Endothelial cell of umbilical vein (primary cell): Measurements from ENCODE around the gene KIR3DL2. TPM values are rescaled to one million over a fixed set of nuclear protein-coding genes. Genes with fewer than 3 reads are reported as not detected.
"Not testable (repeated sequence)": the region's sequence is repeated elsewhere in the genome, so short reads cannot be mapped to it uniquely, and the experiment has no call there.

Source experiments
- BruUV-seq: library from RNA; stranded (reverse); fragments of 400-500 nt; replicated peaks from 2 replicates; lab custom pipeline; 2021; lab: Mats Ljungman, UMichigan
- CTCF ChIA-PET: fragments of 300-600, 350-600 bp; sonication (Branson Sonifier 250); formaldehyde crosslinking; loops from one replicate; lab custom pipeline; 2021; ENCODE audit warnings: antibody characterized with exemption, inconsistent platforms; lab: Charles Lee
- POLR2A ChIA-PET: fragments of 300-600, 350-600 bp; sonication (Branson Sonifier 250); formaldehyde crosslinking; loops from one replicate; lab custom pipeline; 2021; ENCODE audit warnings: antibody characterized with exemption, inconsistent platforms; lab: Charles Lee
- DNase-seq: peaks from one replicate; pipeline ENCODE4 v3.0.0-alpha.2; 2011; ENCODE audit warnings: low read depth, low spot score
- FAIRE-seq: peaks from 2 replicates; lab custom pipeline; 2011; peaks lifted over from hg19 to GRCh38; lab: Jason Lieb, UNC
- H2AFZ ChIP-seq: 2 replicates; pipeline ENCODE4 v1.6.0; 2012; ENCODE audit warnings: low read depth, low read length, control low read depth, inconsistent platforms
- H3K27ac ChIP-seq: 2 replicates; pipeline ENCODE4 v1.5.1; 2011; ENCODE audit warnings: low read depth, mild to moderate bottlenecking, control low read depth, low read length, moderate library complexity; ENCODE audit not compliant: insufficient read depth
- H3K27me3 ChIP-seq, 2 experiments: 2 replicates each; pipeline versions ENCODE4 v1.6.0 to v1.6.1; 2011; ENCODE audit warnings: low read length in 2 of 2, mixed read lengths in 1 of 2; ENCODE audit not compliant: control insufficient read depth in 2 of 2, insufficient read depth in 2 of 2
- H3K36me3 ChIP-seq, 2 experiments: 2 replicates in 1 of 2; 3 replicates in 1 of 2; pipeline ENCODE4 v1.5.1; 2011; ENCODE audit warnings: low read length in 2 of 2, mild to moderate bottlenecking in 1 of 2, moderate library complexity in 1 of 2; ENCODE audit not compliant: control insufficient read depth in 2 of 2, insufficient read depth in 2 of 2; ENCODE audit errors: extremely low read depth in 1 of 2
- H3K4me1 ChIP-seq: 3 replicates; pipeline ENCODE4 v1.5.1; 2011; ENCODE audit warnings: mild to moderate bottlenecking, low read length; ENCODE audit not compliant: control insufficient read depth, insufficient read depth; ENCODE audit errors: extremely low read depth
- H3K4me2 ChIP-seq: 2 replicates; pipeline ENCODE4 v1.6.1; 2011; ENCODE audit warnings: low read length, control low read depth, mixed read lengths; ENCODE audit not compliant: insufficient read depth
- H3K4me3 ChIP-seq, 3 experiments: fragments of 200-600 bp in 1 of 3; sonication (generic), shearing (Covaris generic) in 1 of 3; replicated peaks in 1 of 3; 2 replicates each; pipeline ENCODE4 v1.5.1; 2011 to 2016; ENCODE audit warnings: control low read depth in 3 of 3, low read length in 3 of 3, mild to moderate bottlenecking in 2 of 3, inconsistent platforms in 1 of 3, low read depth in 1 of 3, moderate library complexity in 1 of 3; ENCODE audit not compliant: insufficient read depth in 1 of 3
- H3K79me2 ChIP-seq: 2 replicates; pipeline ENCODE4 v1.6.0; 2012; ENCODE audit warnings: low read length, inconsistent platforms; ENCODE audit not compliant: control insufficient read depth, insufficient read depth
- H3K9ac ChIP-seq: replicated peaks from 2 replicates; pipeline ENCODE3; 2011; ENCODE audit warnings: low read length, control low read depth; ENCODE audit not compliant: insufficient read depth; ENCODE audit errors: extremely low read depth
- H3K9me1 ChIP-seq: replicated peaks from 3 replicates; pipeline ENCODE4 v1.6.0; 2011; ENCODE audit warnings: mild to moderate bottlenecking, low read length; ENCODE audit not compliant: control insufficient read depth, insufficient read depth; ENCODE audit errors: extremely low read depth
- H3K9me3 ChIP-seq: replicated peaks from 2 replicates; pipeline ENCODE4 v1.5.1; 2012; ENCODE audit warnings: low read length, inconsistent platforms; ENCODE audit not compliant: control insufficient read depth, insufficient read depth
- H4K20me1 ChIP-seq: replicated peaks from 2 replicates; pipeline ENCODE3; 2011; ENCODE audit warnings: mild to moderate bottlenecking, low read length; ENCODE audit not compliant: control insufficient read depth, insufficient read depth; ENCODE audit errors: extremely low read depth
- POLR2AphosphoS5 ChIP-seq: IDR thresholded peaks from 2 replicates; pipeline ENCODE4 v1.6.1; 2012; ENCODE audit warnings: low read depth, mild to moderate bottlenecking, control low read depth, low read length, moderate library complexity; ENCODE audit not compliant: insufficient read depth
- dilution Hi-C: fragments of 300-500 bp; cut with MboI; formaldehyde crosslinking; loops from one replicate; pipeline ENCODE4 v1.15.0; 2019; ENCODE audit warnings: low sequenced_read_pairs; ENCODE audit not compliant: extremely low pct_ligation_motif_present
- intact Hi-C: fragments of 100-400 bp; cut with micrococcal nuclease; formaldehyde crosslinking; loops from one replicate; pipeline ENCODE4 v1.10.0; 2022
- polyA plus RNA-seq, 4 experiments: library from polyadenylated mRNA; depleted of rRNA in 3 of 4; stranded (reverse) in 3 of 4; unstranded in 1 of 4; fragments of >200 nt; gene quantifications; 2 replicates each; pipeline versions ENCODE4 v1.2.1 to v1.2.3, GENCODE V29; 2011 to 2012; ENCODE audit warnings: missing spikeins in 1 of 4
- total RNA-seq: library from RNA; stranded (reverse); gene quantifications from 2 replicates; pipeline ENCODE4 v1.2.3, GENCODE V29; 2021

The KIR3DL2 gene
- total and polyA plus RNA-seq, 2 donors (not counting 3 experiments of a cell fraction or from before 2014, with no cell fraction given), result not detected

DNA sequence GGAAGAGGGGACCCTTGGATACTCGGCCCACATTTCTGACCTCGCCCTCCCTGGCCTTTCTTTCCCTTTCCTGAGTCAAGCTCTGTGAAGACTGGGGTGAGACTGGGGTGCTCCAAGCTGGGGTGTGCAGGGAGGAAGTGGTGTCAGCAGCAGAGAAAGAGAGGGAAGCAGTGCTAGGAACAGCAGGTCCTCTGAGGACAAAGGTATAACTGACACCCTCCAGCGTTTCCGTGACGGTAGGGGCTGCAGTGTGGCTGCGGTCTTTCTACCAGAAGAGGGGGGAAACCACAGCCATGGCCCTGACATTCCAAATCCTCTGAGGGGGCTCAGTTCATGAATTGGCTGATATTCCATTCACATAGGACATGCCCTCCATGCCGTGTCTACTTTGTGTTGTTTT lies 1.1 kb downstream of the KIR3DL2 start:
- no peaks in the 10 kb centered on the region for H4K20me1 ChIP-seq
- TF ChIP-seq POLR2AphosphoS5, result no peak
- no peaks in the 10 kb centered on the region for H3K9me3 ChIP-seq
- H3K4me1 ChIP-seq, result no peaks in the 10 kb centered on the region
- POLR2A ChIA-PET, result no interaction called here
- no peak overlapping the region for H3K27ac ChIP-seq
- H3K36me3 ChIP-seq, result no peaks in the 10 kb centered on the region
- H3K4me3 ChIP-seq, result no peak overlapping the region
- H3K79me2 ChIP-seq, result no peaks in the 10 kb centered on the region
- DNase-seq, result no peak
- H3K9ac ChIP-seq, result no peak overlapping the region
- H3K9me1 ChIP-seq, result no peaks in the 10 kb centered on the region
- H2AFZ ChIP-seq, result no peak overlapping the region
- dilution Hi-C loops, result no loop called here
- intact Hi-C loops, result no loop called here
- CTCF ChIA-PET, result no interaction called here
- no peak overlapping the region for H3K4me2 ChIP-seq
- no peaks in the 10 kb centered on the region for H3K27me3 ChIP-seq
- no peak for FAIRE-seq
- no TSS peak for BruUV-seq

DNA sequence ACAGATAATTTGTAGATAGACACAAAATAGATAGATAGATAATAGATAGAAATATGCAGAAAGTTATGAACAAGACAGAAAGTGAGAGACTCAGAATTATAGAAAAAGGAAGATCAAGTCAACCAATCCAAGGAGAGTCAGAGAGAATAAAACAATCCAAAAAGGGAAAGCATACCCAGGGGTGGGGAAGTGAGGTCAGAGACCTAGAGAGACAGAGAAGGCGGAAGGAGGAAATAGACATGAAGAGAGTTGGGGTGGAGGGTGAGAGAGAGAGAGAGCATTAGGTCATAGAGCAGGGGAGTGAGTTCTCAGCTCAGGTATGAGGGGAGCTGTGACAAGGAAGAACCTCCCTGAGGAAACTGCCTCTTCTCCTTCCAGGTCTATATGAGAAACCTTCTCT lies 5.0 kb downstream of the KIR3DL2 start:
- CTCF ChIA-PET, H3K27me3 ChIP-seq, H2AFZ ChIP-seq, H4K20me1 ChIP-seq, H3K9me1 ChIP-seq, intact Hi-C loops, H3K9me3 ChIP-seq, H3K4me1 ChIP-seq, H3K27ac ChIP-seq, H3K4me2 ChIP-seq, H3K79me2 ChIP-seq, dilution Hi-C loops, POLR2A ChIA-PET, H3K4me3 ChIP-seq, H3K36me3 ChIP-seq, H3K9ac ChIP-seq, DNase-seq, FAIRE-seq, BruUV-seq: not testable (repeated sequence)

DNA sequence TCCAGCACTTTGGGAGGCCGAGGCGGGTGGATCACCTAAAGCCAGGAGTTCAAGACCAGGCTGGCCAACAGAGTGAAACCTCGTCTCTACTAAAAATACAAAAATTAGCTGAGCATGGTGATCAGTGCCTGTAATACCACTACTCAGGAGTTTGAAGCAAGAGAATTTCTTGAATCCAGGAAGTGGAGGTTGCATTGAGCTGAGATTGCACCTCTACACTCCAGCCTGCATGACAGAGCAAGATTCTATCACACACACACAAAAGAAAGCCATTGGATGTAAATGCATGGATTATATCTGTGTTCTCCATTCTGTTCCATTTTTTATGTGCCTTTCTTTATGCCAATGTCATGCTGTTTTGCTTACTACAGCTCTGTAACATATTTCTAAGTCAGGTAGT lies 8.2 kb downstream of the KIR3DL2 start:
- H3K79me2 ChIP-seq, intact Hi-C loops, CTCF ChIA-PET, H3K4me1 ChIP-seq, POLR2A ChIA-PET, BruUV-seq, H3K9me3 ChIP-seq, H3K9ac ChIP-seq, H4K20me1 ChIP-seq, dilution Hi-C loops, H3K4me3 ChIP-seq, H3K9me1 ChIP-seq, H3K27me3 ChIP-seq, H3K4me2 ChIP-seq, DNase-seq, H3K36me3 ChIP-seq, H2AFZ ChIP-seq, H3K27ac ChIP-seq, FAIRE-seq: not testable (repeated sequence)

DNA sequence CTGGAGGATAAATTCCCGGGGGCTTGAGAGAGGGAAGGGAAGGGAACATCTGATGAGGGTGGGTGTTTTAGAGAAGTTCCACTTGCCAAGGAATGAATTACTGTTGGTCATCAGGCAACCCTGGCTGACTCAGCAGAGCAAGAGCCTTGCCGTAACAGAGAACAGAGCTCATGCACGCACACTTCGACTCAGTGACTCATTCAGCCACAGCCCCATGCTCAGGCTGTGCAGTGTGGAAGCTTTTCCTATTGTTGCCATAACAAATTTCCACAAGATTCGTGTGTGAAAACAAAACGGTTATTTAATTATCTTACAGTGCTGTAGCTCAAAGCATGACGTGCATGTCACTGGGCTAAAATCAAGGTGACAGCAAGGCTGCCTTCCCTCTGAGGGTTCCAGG lies 9.2 kb downstream of the KIR3DL2 start:
- H3K36me3 ChIP-seq, POLR2A ChIA-PET, H3K4me2 ChIP-seq, BruUV-seq, H3K4me3 ChIP-seq, H4K20me1 ChIP-seq, H3K79me2 ChIP-seq, H2AFZ ChIP-seq, H3K9me1 ChIP-seq, FAIRE-seq, H3K27me3 ChIP-seq, H3K9ac ChIP-seq, CTCF ChIA-PET, H3K9me3 ChIP-seq, H3K27ac ChIP-seq, intact Hi-C loops, H3K4me1 ChIP-seq, dilution Hi-C loops, DNase-seq: not testable (repeated sequence)
